GM18508 (cell line): Measurements from ENCODE around the gene ITGA11.

Source experiments
- ATAC-seq: cut with Tn5 transposase; IDR thresholded peaks from one replicate; pipeline ENCODE4 v1.9.1; 2021; ENCODE audit warnings: moderate number of reproducible peaks; ENCODE audit not compliant: insufficient read depth, unreplicated experiment

Gene ITGA11

GRCh38 chr15:68261980-68262379 lies 170.0 kb downstream of the ITGA11 start:
- no peak for ATAC-seq

DNA sequence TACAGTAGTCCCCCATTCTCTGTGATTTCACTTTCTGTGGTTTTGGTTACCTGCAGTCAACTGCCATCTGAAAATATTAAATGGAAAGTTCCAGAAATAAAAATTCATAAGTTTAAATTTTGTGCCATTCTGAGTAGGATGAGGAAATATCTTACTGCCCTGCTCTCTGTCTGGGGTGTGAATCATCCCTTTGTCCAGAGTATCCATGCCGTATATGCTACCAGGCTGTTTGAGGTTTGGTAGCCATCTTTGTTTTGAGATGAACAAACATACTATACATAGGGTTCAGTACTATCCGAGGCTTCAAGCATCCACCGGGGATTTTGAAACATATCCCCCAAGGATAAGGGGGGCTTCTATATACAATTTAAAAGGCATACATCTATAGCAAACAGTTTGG lies 170.7 kb downstream of the ITGA11 start:
- ATAC-seq, result no peak

GRCh38 chr15:68259883-68260282 lies 172.1 kb downstream of the ITGA11 start:
- no peak for ATAC-seq

DNA sequence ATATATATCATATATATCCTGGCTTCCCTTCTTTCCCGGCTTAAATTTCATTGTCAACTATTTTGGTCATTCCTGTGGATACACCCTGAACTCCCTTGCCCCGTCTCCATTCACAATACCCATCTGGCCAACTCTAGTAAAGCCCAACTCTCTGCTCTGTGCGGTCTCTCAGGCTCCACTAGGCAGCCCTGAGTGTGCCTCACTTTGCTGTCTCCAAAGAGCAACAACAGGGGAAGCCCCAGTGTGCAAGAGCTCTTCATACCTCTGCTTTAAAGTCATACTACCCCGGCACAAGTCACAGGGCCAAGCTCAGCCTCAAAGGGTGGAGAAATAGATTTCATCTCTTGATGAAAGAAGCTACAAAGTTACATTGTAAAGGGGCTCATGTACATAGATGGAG lies 173.3 kb downstream of the ITGA11 start:
- ATAC-seq, result no peak

DNA sequence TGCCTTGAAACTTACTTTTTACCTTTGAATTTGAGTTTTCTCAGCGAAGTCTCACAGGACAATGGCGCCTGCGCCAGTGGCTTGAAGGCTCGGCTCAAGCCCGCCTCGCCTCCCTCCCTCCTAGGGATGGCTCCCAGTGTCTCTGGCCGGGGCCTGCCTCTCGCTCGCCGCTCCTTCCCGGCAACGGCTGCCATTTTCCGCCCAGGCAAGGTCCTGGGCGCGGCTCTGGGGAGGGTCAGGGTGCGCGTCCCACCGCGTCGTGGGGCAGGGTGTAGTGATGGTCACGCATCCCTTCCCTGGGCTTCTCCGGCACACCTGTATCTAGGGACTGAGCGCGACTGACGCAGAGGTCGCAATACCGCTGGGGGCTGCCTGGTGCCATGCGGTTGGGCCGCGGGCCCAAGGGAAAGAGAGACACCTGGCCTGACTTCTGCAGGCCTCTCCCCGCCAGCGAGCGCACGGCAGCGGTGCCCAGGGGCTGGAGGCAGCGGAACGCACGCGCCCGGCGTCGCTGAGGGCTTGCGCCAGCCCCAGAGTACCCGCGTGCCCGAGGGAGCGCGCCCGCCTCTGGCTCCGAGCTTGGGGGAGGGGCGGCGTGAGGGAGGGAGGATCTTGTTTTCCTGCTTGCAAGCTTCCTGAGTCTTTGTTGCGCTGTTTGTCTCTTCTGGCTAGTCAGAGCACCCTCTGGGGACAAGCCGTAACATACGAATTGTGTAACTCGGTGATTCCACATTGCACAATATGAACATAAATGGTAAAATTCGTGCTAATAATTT lies 175.1 kb downstream of the ITGA11 start:
- no peak for ATAC-seq

- no peak for ATAC-seq
Observed at GRCh38 chr15:68252925-68253534, 178.9 kb downstream of the ITGA11 start.

DNA sequence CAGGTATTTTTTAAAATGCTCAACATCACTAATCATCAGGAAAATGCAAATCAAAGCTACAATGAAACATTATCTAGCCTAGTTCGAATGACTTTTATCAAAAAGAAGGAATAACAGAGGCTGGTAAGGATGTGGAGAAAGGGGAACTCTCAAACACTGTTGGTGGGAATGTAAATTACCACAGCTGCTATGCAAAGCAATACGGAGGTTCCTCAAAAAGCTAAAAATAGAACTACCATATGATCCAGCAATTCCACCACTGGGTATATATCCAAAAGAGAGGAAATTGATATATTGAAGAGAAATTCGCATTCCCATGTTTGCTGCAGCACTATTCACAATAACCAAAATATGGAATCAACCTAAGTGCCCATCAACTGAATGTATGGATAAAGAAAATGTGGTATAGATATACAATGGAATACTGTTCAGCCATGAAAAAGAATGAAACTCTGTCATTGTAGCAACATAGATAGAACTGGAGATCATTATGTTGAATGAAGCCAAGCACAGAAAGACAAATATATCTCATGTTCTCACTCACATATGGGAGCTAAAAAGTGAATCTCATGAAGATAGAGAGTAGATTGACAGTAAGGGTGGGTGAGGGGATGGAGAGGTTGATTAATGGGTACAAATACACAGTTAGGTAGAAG lies 182.8 kb downstream of the ITGA11 start:
- ATAC-seq, result no peak
